H9 (cell line): ENCODE results near the gene TMEM229B. TPM values are rescaled to one million over a fixed set of nuclear protein-coding genes. Genes with fewer than 3 reads are reported as not detected.

Source experiments
- DNase-seq: peaks from one replicate; pipeline ENCODE4 v3.0.0-alpha.2; 2017
- H2AFZ ChIP-seq: one replicate; pipeline ENCODE4 v1.6.1; 2013; ENCODE audit warnings: mild to moderate bottlenecking, low read length, control low read depth, moderate library complexity
- H2AK5ac ChIP-seq: 2 replicates; pipeline ENCODE4 v1.6.1; 2013; ENCODE audit warnings: low read length, control low read depth, mixed read lengths; ENCODE audit not compliant: insufficient read length
- H2BK120ac ChIP-seq: one replicate; pipeline ENCODE4 v1.6.1; 2013; ENCODE audit warnings: low read depth, mild to moderate bottlenecking, low read length, control low read depth, inconsistent platforms; ENCODE audit not compliant: poor library complexity, severe bottlenecking
- H2BK12ac ChIP-seq: 2 replicates; pipeline ENCODE4 v1.6.1; 2013; ENCODE audit warnings: low read length, control low read depth, mixed read lengths, low read depth; ENCODE audit not compliant: insufficient read length
- H2BK15ac ChIP-seq: 2 replicates; pipeline ENCODE4 v1.6.1; 2013; ENCODE audit warnings: low read depth, low read length, control low read depth
- H2BK20ac ChIP-seq: one replicate; pipeline ENCODE4 v1.6.1; 2013; ENCODE audit warnings: low read depth, mild to moderate bottlenecking, low read length, control low read depth, inconsistent platforms; ENCODE audit not compliant: poor library complexity, severe bottlenecking
- H2BK5ac ChIP-seq: 2 replicates; pipeline ENCODE4 v1.6.1; 2013; ENCODE audit warnings: low read length, control low read depth, mixed read lengths; ENCODE audit not compliant: insufficient read length
- H3K14ac ChIP-seq: 2 replicates; pipeline ENCODE4 v1.6.1; 2013; ENCODE audit warnings: low read length, control low read depth; ENCODE audit not compliant: insufficient read depth
- H3K18ac ChIP-seq: 2 replicates; pipeline ENCODE4 v1.6.1; 2013; ENCODE audit warnings: low read depth, mild to moderate bottlenecking, mixed read lengths, low read length, control low read depth; ENCODE audit not compliant: insufficient read length
- H3K23ac ChIP-seq: 2 replicates; pipeline ENCODE4 v1.6.1; 2013; ENCODE audit warnings: low read length, control low read depth, mixed read lengths, low read depth; ENCODE audit not compliant: insufficient read length
- H3K23me2 ChIP-seq: 2 replicates; pipeline ENCODE4 v1.6.1; 2013; ENCODE audit warnings: low read depth, mild to moderate bottlenecking, mixed read lengths, low read length, control low read depth; ENCODE audit not compliant: insufficient read length, poor library complexity, severe bottlenecking
- H3K27ac ChIP-seq: 2 replicates; pipeline ENCODE4 v1.5.1; 2013; ENCODE audit warnings: low read length, control low read depth, mixed read lengths, low read depth; ENCODE audit not compliant: insufficient read length
- H3K27me3 ChIP-seq: 2 replicates; pipeline ENCODE4 v1.6.1; 2013; ENCODE audit warnings: low read length, control low read depth, inconsistent platforms; ENCODE audit not compliant: insufficient read depth
- H3K4ac ChIP-seq: 2 replicates; pipeline ENCODE4 v1.6.1; 2013; ENCODE audit warnings: low read depth, mild to moderate bottlenecking, control low read depth, inconsistent platforms, low read length, moderate library complexity
- H3K4me1 ChIP-seq: 2 replicates; pipeline ENCODE4 v1.6.1; 2013; ENCODE audit warnings: low read length, control low read depth, inconsistent platforms; ENCODE audit not compliant: insufficient read depth
- H3K4me2 ChIP-seq: 2 replicates; pipeline ENCODE4 v1.6.1; 2013; ENCODE audit warnings: low read length, control low read depth, mixed read lengths; ENCODE audit not compliant: insufficient read length, insufficient read depth
- H3K56ac ChIP-seq: 2 replicates; pipeline ENCODE4 v1.6.1; 2013; ENCODE audit warnings: low read depth, mild to moderate bottlenecking, mixed read lengths, low read length, control low read depth; ENCODE audit not compliant: insufficient read length
- H3K79me1 ChIP-seq: 2 replicates; pipeline ENCODE4 v1.6.1; 2013; ENCODE audit warnings: low read depth, mild to moderate bottlenecking, moderate library complexity, low read length, control low read depth, inconsistent platforms; ENCODE audit not compliant: insufficient read depth, poor library complexity, severe bottlenecking
- H3K79me2 ChIP-seq: 2 replicates; pipeline ENCODE4 v1.6.1; 2013; ENCODE audit warnings: low read length, control low read depth, inconsistent platforms; ENCODE audit not compliant: insufficient read depth
- H3K9ac ChIP-seq: 2 replicates; pipeline ENCODE4 v1.6.1; 2013; ENCODE audit warnings: low read length, control low read depth, mixed read lengths; ENCODE audit not compliant: insufficient read length; ENCODE audit errors: extremely low read depth
- H3K9me3 ChIP-seq: one replicate; pipeline ENCODE4 v1.6.1; 2013; ENCODE audit warnings: low read depth, low read length, inconsistent platforms; ENCODE audit not compliant: control insufficient read depth
- H3T11ph ChIP-seq: one replicate; pipeline ENCODE4 v1.6.1; 2013; ENCODE audit warnings: mild to moderate bottlenecking, low read length, control low read depth, inconsistent platforms
- H4K20me1 ChIP-seq: one replicate; pipeline ENCODE4 v1.6.1; 2013; ENCODE audit not compliant: control insufficient read depth, insufficient read length, insufficient read depth
- H4K5ac ChIP-seq: 2 replicates; pipeline ENCODE4 v1.6.1; 2013; ENCODE audit warnings: low read depth, mild to moderate bottlenecking, mixed read lengths, low read length, control low read depth; ENCODE audit not compliant: insufficient read length
- H4K8ac ChIP-seq: replicated peaks from 2 replicates; pipeline ENCODE4 v1.6.1; 2013; ENCODE audit warnings: low read length, control low read depth, mixed read lengths, low read depth; ENCODE audit not compliant: insufficient read length
- H4K91ac ChIP-seq: 2 replicates; pipeline ENCODE4 v1.6.1; 2013; ENCODE audit warnings: low read depth, mild to moderate bottlenecking, moderate library complexity, mixed read lengths, low read length, control low read depth; ENCODE audit not compliant: insufficient read length
- H3K27ac Mint-ChIP-seq, 3 experiments: 2 replicates in 2 of 3; 3 replicates in 1 of 3; pipeline ENCODE4 v1.8.0; 2020 to 2021; ENCODE audit warnings: mixed read lengths in 3 of 3, mild to moderate bottlenecking in 1 of 3, moderate library complexity in 1 of 3
- H3K27me3 Mint-ChIP-seq: 2 replicates; pipeline ENCODE4 v1.8.0; 2021; ENCODE audit warnings: low read depth, mild to moderate bottlenecking, moderate library complexity, mixed read lengths
- H3K36me3 Mint-ChIP-seq, 3 experiments: 2 replicates in 2 of 3; 3 replicates in 1 of 3; pipeline ENCODE4 v1.8.0; 2020 to 2021; ENCODE audit warnings: low read depth in 3 of 3, mixed read lengths in 3 of 3; ENCODE audit not compliant: insufficient read depth in 1 of 3
- H3K4me1 Mint-ChIP-seq, 2 experiments: 2 replicates each; pipeline ENCODE4 v1.8.0; 2020; ENCODE audit warnings: mixed read lengths in 2 of 2
- H3K4me3 Mint-ChIP-seq, 2 experiments: 2 replicates in 1 of 2; 3 replicates in 1 of 2; pipeline ENCODE4 v1.8.0; 2020 to 2021; ENCODE audit warnings: mild to moderate bottlenecking in 2 of 2, mixed read lengths in 2 of 2, moderate library complexity in 1 of 2
- H3K9me3 Mint-ChIP-seq, 2 experiments: 2 replicates in 1 of 2; 3 replicates in 1 of 2; pipeline ENCODE4 v1.8.0; 2020; ENCODE audit warnings: mild to moderate bottlenecking in 2 of 2, mixed read lengths in 2 of 2, moderate library complexity in 1 of 2
- WGBS: extraction: QIAGEN DNeasy Blood & Tissue Kit; methylation state at CpG from one replicate; pipeline ENCODE4 v1.1.7; 2013; ENCODE audit warnings: missing lambda C conversion rate, low lambda C conversion rate, mixed read lengths; ENCODE audit not compliant: insufficient read length; ENCODE audit errors: extremely low coverage; 5-methylcytosine and 5-hydroxymethylcytosine counted together
- total RNA-seq: library from RNA; stranded (reverse); gene quantifications from 2 replicates; pipeline ENCODE4 v1.2.1, GENCODE V29; 2021
- TF ChIP-seq, protein P1 (sequence below): fragments of 200-600 bp; sonication (generic); conservative IDR thresholded peaks from 3 replicates; pipeline ENCODE4 v1.8.0; 2021; ENCODE audit warnings: antibody characterized with exemption, mild to moderate bottlenecking

The TMEM229B gene
- total RNA-seq, 1 experiment from 2014 or later, result 0.24 TPM

DNA sequence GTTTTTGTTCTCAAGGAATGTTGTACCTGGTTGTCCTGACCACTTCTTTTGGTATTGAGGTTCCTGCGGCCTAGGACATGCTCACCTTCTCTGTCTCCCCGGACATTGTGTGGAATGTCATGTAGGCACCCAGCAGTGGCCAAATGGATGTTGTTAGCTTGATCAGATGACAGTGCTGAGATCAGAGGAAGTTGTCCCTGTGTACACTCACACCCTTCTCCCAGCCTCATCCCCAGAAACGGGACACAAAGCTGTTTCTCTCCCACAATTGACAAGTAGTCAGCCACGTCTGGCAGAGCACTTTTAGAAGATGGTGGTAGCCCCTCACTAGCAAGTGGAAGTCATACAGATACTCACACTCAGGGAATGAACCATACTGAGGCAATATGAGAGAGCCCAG lies 47.6 kb upstream of the TMEM229B start:
- Histone ChIP-seq H4K91ac (no peak overlapping the region), H2BK15ac (no peak overlapping the region), H2BK12ac (no peak overlapping the region), H3K27ac (no peak overlapping the region), H3T11ph (no peak overlapping the region), H2BK20ac (no peak overlapping the region), H2AK5ac (no peak overlapping the region), H3K9me3 (no peaks in the 10 kb centered on the region), H3K18ac (no peak overlapping the region), H3K4ac (no peak overlapping the region), H3K27me3 (no peaks in the 10 kb centered on the region), H4K8ac (no peak overlapping the region), H3K56ac (no peak overlapping the region), H2BK5ac (no peak overlapping the region), H2AFZ (no peak overlapping the region), H3K23me2 (peaks cover 4% of the 10 kb centered on the region), H3K23ac (no peak overlapping the region), H3K4me1 (peaks cover 6% of the 10 kb centered on the region; the same call in 1 of the 2 replicates), H3K79me1 (no peaks in the 10 kb centered on the region), H2BK120ac (no peak overlapping the region), H3K14ac (no peak overlapping the region), H3K4me2 (no peak overlapping the region), H3K79me2 (0 out of 2 replicates have a peak, but pooled peaks cover 3% of the 10 kb centered on the region), H3K9ac (no peak overlapping the region), H4K20me1 (no peaks in the 10 kb centered on the region), H4K5ac (no peak overlapping the region)
- Mint-ChIP-seq H3K9me3 (no peaks in the 10 kb centered on the region), H3K36me3 (no peaks in the 10 kb centered on the region; a peak in 2 of 7 replicates), H3K4me1 (peaks cover 38 to 47% of the 10 kb centered on the region in 2 experiments), H3K27ac (peak overlapping the region in 1 of 3 experiments; percentile 71; a peak in 2 of 7 replicates), H3K27me3 (peaks cover 3% of the 10 kb centered on the region; the same call in 1 of the 2 replicates), H3K4me3 (no peak overlapping the region)
- TF ChIP-seq, protein P1, sequence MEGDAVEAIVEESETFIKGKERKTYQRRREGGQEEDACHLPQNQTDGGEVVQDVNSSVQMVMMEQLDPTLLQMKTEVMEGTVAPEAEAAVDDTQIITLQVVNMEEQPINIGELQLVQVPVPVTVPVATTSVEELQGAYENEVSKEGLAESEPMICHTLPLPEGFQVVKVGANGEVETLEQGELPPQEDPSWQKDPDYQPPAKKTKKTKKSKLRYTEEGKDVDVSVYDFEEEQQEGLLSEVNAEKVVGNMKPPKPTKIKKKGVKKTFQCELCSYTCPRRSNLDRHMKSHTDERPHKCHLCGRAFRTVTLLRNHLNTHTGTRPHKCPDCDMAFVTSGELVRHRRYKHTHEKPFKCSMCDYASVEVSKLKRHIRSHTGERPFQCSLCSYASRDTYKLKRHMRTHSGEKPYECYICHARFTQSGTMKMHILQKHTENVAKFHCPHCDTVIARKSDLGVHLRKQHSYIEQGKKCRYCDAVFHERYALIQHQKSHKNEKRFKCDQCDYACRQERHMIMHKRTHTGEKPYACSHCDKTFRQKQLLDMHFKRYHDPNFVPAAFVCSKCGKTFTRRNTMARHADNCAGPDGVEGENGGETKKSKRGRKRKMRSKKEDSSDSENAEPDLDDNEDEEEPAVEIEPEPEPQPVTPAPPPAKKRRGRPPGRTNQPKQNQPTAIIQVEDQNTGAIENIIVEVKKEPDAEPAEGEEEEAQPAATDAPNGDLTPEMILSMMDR, result no peak
- WGBS, result no CpG with 5 or more reads among the region's 4 CpGs
- DNase-seq, result no peak
